Nephron progenitor cell (in vitro differentiated cells): ENCODE measurements around the gene SLC2A9.

Experiments used
- DNase-seq: peaks from one replicate; pipeline ENCODE4 v3.0.0; 2021
- H3K27ac Mint-ChIP-seq: 2 replicates; pipeline ENCODE4 v1.8.0; 2021; ENCODE audit warnings: mild to moderate bottlenecking, moderate library complexity, mixed read lengths
- H3K27me3 Mint-ChIP-seq: 2 replicates; pipeline ENCODE4 v1.8.0; 2021; ENCODE audit warnings: mild to moderate bottlenecking, low read depth, mixed read lengths; ENCODE audit not compliant: poor library complexity
- H3K36me3 Mint-ChIP-seq: 2 replicates; pipeline ENCODE4 v1.8.0; 2021; ENCODE audit warnings: low read depth, mixed read lengths
- H3K4me1 Mint-ChIP-seq: 2 replicates; pipeline ENCODE4 v1.8.0; 2021; ENCODE audit warnings: mixed read lengths
- H3K4me3 Mint-ChIP-seq: 2 replicates; pipeline ENCODE4 v1.8.0; 2021; ENCODE audit warnings: mild to moderate bottlenecking, moderate library complexity, mixed read lengths
- H3K9me3 Mint-ChIP-seq: 2 replicates; pipeline ENCODE4 v1.8.0; 2021; ENCODE audit warnings: mild to moderate bottlenecking, moderate library complexity, mixed read lengths
- CTCF ChIP-seq: fragments of 200-600 bp; sonication (generic); IDR thresholded peaks from 2 replicates; pipeline ENCODE4 v1.5.0; 2021; ENCODE audit warnings: antibody characterized with exemption

The SLC2A9 gene

GRCh38 chr4:10040049-10040892, 19.0 kb upstream of the SLC2A9 start:
- peaks cover 19% of the 10 kb centered on the region for H3K4me1 Mint-ChIP-seq
- H3K4me3 Mint-ChIP-seq, result no peak overlapping the region
- no peak overlapping the region for H3K27ac Mint-ChIP-seq
- peaks cover 16% of the 10 kb centered on the region for H3K27me3 Mint-ChIP-seq
- DNase-seq, result no peak
- H3K36me3 Mint-ChIP-seq, result no peaks in the 10 kb centered on the region
- no peak for TF ChIP-seq CTCF
- peaks cover 24% of the 10 kb centered on the region for H3K9me3 Mint-ChIP-seq

GRCh38 chr4:10036807-10037342, 15.6 kb upstream of the SLC2A9 start:
- Mint-ChIP-seq H3K27me3 (peaks cover 16% of the 10 kb centered on the region), H3K9me3 (peaks cover 7% of the 10 kb centered on the region), H3K4me1 (peaks cover 42% of the 10 kb centered on the region), H3K4me3 (no peak overlapping the region), H3K36me3 (no peaks in the 10 kb centered on the region), H3K27ac (no peak overlapping the region)
- DNase-seq, result no peak
- TF ChIP-seq CTCF, result no peak

- peaks cover 58% of the 10 kb centered on the region for H3K4me1 Mint-ChIP-seq
- no peak for DNase-seq
- no peak overlapping the region for H3K4me3 Mint-ChIP-seq
- H3K27ac Mint-ChIP-seq, result no peak overlapping the region
- H3K27me3 Mint-ChIP-seq, result peaks cover 11% of the 10 kb centered on the region
- TF ChIP-seq CTCF, result no peak
- H3K36me3 Mint-ChIP-seq, result no peaks in the 10 kb centered on the region
- no peaks in the 10 kb centered on the region for H3K9me3 Mint-ChIP-seq
These were observed 13.8 kb upstream of the SLC2A9 start for GRCh38 chr4:10035130-10035529.

- no peaks in the 10 kb centered on the region for H3K36me3 Mint-ChIP-seq
- no peak overlapping the region for H3K27ac Mint-ChIP-seq
- H3K4me1 Mint-ChIP-seq, result peaks cover 58% of the 10 kb centered on the region
- peaks cover 7% of the 10 kb centered on the region for H3K27me3 Mint-ChIP-seq
- H3K4me3 Mint-ChIP-seq, result no peak overlapping the region
- DNase-seq, result no peak
- H3K9me3 Mint-ChIP-seq, result no peaks in the 10 kb centered on the region
- no peak for TF ChIP-seq CTCF
These were observed 13.4 kb upstream of the SLC2A9 start for GRCh38 chr4:10034612-10035104.

GRCh38 chr4:10034136-10034535, 12.8 kb upstream of the SLC2A9 start:
- Mint-ChIP-seq H3K9me3 (no peaks in the 10 kb centered on the region), H3K4me3 (no peak overlapping the region), H3K27ac (no peak overlapping the region), H3K27me3 (peaks cover 7% of the 10 kb centered on the region), H3K36me3 (no peaks in the 10 kb centered on the region), H3K4me1 (peaks cover 58% of the 10 kb centered on the region)
- no peak for DNase-seq
- no peak for TF ChIP-seq CTCF
